Activated naive CD8-positive, alpha-beta T cell treated with anti-CD3 and anti-CD28 coated beads, Interleukin-2, amount 50 U/mL, for 24 hours (primary cell): ENCODE data around the gene ZDHHC7.

Experiments
- ATAC-seq: fragments of 150-1000 bp; cut with Tn5 transposase; one replicate; pipeline ENCODE4 v1.10.0; 2021
- DNase-seq: peaks from one replicate; pipeline ENCODE4 v3.0.0; 2021
- H3K27ac Mint-ChIP-seq: one replicate; pipeline ENCODE4 v1.8.0; 2021; ENCODE audit warnings: mild to moderate bottlenecking, mixed read lengths
- H3K27me3 Mint-ChIP-seq: one replicate; pipeline ENCODE4 v1.8.0; 2021; ENCODE audit warnings: mixed read lengths
- H3K36me3 Mint-ChIP-seq: one replicate; pipeline ENCODE4 v1.8.0; 2021; ENCODE audit warnings: low read depth, mixed read lengths
- H3K4me1 Mint-ChIP-seq: one replicate; pipeline ENCODE4 v1.8.0; 2021; ENCODE audit warnings: mixed read lengths
- H3K4me3 Mint-ChIP-seq: one replicate; pipeline ENCODE4 v1.8.0; 2021; ENCODE audit warnings: mild to moderate bottlenecking, moderate library complexity, mixed read lengths
- H3K9me3 Mint-ChIP-seq: one replicate; pipeline ENCODE4 v1.8.0; 2021; ENCODE audit warnings: mixed read lengths

Gene ZDHHC7

DNA sequence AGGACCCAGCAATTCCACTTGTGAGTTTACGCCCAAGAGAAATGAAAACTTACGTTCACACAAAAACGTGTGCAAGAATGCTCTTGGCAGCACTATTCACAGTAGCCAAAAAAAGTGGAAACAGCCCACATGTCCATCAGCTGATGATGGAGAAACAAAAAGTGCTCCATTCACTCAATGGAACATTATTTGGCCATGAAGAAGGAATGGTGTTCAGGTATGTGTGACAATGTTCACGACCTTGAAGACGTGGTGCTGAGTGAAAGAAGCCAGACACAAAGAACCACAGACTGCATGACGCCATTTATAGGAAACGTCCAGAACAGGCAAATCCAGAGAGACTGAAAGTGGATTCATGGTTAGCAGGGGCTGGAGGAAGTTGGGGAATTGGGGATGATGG, 84.9 kb downstream of the ZDHHC7 start:
- H3K27me3 Mint-ChIP-seq, result no peaks in the 10 kb centered on the region

DNA sequence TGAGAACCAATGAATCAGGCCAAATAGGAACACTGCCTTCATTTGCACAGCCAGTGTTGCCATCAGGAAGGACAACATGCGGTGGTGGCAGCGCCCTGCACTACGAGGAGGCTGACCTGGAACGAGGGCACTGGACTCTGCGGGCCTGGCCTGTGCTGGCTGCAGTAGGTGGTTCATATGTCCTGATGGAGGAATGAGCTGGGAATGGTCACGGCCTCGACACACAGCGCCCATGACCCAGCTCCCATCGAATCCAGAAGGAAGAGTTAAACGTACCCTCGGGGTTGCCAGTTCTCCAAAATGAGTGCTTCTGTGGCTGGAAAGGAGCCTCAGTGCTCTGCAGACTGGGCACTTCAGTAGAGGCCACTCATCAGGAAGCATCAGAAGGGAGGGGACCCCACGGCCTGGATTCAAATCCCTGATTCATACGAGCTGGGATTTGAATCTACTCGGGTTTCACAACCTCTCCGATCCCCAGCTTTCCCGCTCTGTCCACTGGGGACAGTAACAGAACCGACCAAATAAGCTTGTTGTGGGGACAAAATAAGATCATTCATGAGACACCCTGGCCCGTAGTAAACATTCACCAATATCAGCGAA, 85.5 kb downstream of the ZDHHC7 start:
- Mint-ChIP-seq H3K36me3 (no peaks in the 10 kb centered on the region), H3K4me1 (peaks cover 4% of the 10 kb centered on the region), H3K4me3 (no peak overlapping the region), H3K27me3 (peaks cover under 1% of the 10 kb centered on the region), H3K9me3 (no peaks in the 10 kb centered on the region), H3K27ac (no peak overlapping the region)
- DNase-seq, result no peak
- no peak for ATAC-seq

More for the DNA sequence above, 84.9 kb downstream of the ZDHHC7 start:
- ATAC-seq, result no peak
- H3K4me3 Mint-ChIP-seq, result no peak overlapping the region
- no peaks in the 10 kb centered on the region for H3K9me3 Mint-ChIP-seq
- H3K27ac Mint-ChIP-seq, result no peak overlapping the region
- no peak for DNase-seq
- H3K4me1 Mint-ChIP-seq, result peaks cover 6% of the 10 kb centered on the region
- no peaks in the 10 kb centered on the region for H3K36me3 Mint-ChIP-seq

DNA sequence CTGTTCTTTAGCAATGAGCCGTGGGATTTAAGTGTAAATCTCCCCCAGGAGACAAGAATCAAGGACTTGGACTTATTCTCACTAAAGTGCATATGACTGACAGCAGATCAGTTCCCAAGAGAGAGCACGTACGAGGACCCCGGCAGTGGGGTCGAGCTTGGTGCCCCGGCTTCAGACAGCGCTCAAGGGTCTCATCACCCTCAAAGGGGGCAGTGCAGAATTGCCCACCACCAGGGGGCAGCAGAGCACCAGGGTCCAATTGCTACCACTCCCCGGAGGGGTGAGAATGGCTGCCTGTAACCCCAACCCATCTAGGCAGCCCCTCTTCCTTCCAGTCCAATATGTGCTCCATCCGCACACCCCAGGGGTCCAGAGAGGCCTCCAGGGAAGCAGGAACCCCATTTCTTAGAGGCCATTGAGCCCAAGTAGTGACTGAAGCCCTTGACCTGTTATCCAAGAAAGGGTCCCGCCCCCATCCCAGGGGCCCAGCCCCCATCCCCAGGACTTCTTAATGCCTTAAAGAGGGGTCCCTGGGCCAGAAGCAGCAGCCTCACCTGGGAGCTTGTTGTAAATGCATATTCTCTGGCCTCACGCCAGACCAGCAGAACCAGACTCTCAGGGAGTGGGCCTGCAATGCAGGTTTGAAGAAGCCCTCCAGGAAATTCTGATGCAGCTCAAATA, 86.1 kb downstream of the ZDHHC7 start:
- no peak overlapping the region for H3K27ac Mint-ChIP-seq
- peaks cover 3% of the 10 kb centered on the region for H3K27me3 Mint-ChIP-seq
- no peaks in the 10 kb centered on the region for H3K36me3 Mint-ChIP-seq
- H3K9me3 Mint-ChIP-seq, result no peaks in the 10 kb centered on the region
- ATAC-seq, result no peak
- no peak overlapping the region for H3K4me3 Mint-ChIP-seq
- H3K4me1 Mint-ChIP-seq, result peaks cover 3% of the 10 kb centered on the region
- peak; percentile 80 for DNase-seq

DNA sequence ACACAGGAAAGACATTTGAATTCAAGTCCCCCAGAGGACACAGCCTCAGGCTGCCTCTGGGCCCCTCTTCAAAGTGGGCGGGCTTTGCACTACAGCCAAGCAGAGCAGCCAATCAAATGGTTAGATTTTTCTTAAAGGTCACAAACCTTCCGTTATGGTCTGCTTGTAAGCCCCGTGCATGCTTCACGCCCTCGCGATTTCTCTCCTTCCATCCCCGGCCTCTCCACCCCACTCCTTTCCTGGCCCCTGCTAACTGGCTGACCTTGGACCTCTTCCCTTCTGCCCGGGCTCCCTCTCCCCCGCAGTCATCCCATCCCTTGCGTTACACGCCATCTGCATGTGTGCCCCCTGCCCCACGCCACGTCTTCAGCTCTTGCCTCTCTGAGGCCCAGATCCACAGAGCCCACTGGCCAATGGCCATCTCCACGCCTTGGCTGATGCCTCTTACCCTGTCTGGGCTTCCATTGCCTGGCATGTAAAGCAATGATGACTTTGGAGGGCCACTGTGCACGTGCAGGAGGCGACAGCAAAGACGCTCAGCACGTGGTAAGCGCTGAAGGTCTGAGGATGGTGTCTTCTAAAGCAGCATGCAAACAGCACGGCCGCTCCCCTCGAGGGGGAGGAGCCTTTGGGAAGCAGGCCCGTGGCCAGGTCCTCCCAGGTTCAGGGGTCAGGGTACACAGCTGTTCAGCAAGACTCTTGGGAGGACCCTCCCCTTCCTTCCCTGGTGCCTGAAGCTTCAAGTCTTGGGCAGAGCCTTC, 86.8 kb downstream of the ZDHHC7 start:
- Mint-ChIP-seq H3K27me3 (peaks cover 3% of the 10 kb centered on the region), H3K4me1 (peaks cover under 1% of the 10 kb centered on the region), H3K27ac (no peak overlapping the region), H3K4me3 (no peak overlapping the region), H3K9me3 (no peaks in the 10 kb centered on the region), H3K36me3 (no peaks in the 10 kb centered on the region)
- DNase-seq, result no peak
- no peak for ATAC-seq
